K562 (cell line): ENCODE results near the gene DENND6B. TPM values are rescaled to one million over a fixed set of nuclear protein-coding genes. Genes with fewer than 3 reads are reported as not detected.
A peak's percentile ranks its signal among the peaks of the same experiment; 100 is the strongest.

ENCODE experiments used
- ARID3B ChIP-seq: fragments of 250-450 bp; sonication (Bioruptor Pico); IDR thresholded peaks from 2 replicates; pipeline ENCODE4 v1.4.0; 2020; ENCODE audit warnings: borderline replicate concordance
- BRF1 ChIP-seq: IDR thresholded peaks from 3 replicates; pipeline ENCODE4 v1.6.1; 2011; ENCODE audit warnings: borderline replicate concordance, mild to moderate bottlenecking; ENCODE audit not compliant: insufficient read length; ENCODE audit errors: extremely low read depth
- CC2D1A ChIP-seq: fragments of 450-650 bp; IDR thresholded peaks from 2 replicates; pipeline ENCODE4 v1.6.1; 2017; ENCODE audit warnings: mild to moderate bottlenecking
- IFI16 ChIP-seq: fragments of 250-450 bp; sonication (Bioruptor Pico); IDR thresholded peaks from 2 replicates; pipeline ENCODE4 v2.1.2; 2022; ENCODE audit warnings: mild to moderate bottlenecking, inconsistent platforms
- KLF16 ChIP-seq: IDR thresholded peaks from 2 replicates; pipeline ENCODE4 v1.6.1; 2016; ENCODE audit warnings: antibody characterized with exemption
- MAFF ChIP-seq: IDR thresholded peaks from 2 replicates; pipeline ENCODE4 v1.6.1; 2012; ENCODE audit warnings: low read length, improper control_type of control experiment
- NRF1 ChIP-seq, 2 experiments: fragments of 450-650 bp; IDR thresholded peaks in 1 of 2; conservative IDR thresholded peaks in 1 of 2; 2 replicates each; pipeline ENCODE4 v1.6.1; 2014; ENCODE audit warnings: mild to moderate bottlenecking in 2 of 2
- POLR2H ChIP-seq: IDR thresholded peaks from 2 replicates; pipeline ENCODE4 v1.6.1; 2016; ENCODE audit warnings: missing genetic modification characterization, low read depth, mild to moderate bottlenecking, control low read depth, missing compliant biosample characterization, moderate library complexity
- SMAD4 ChIP-seq: fragments of 250-450 bp; sonication (Bioruptor Pico); conservative IDR thresholded peaks from 2 replicates; pipeline ENCODE4 v1.8.0; 2021; ENCODE audit warnings: inconsistent platforms, mild to moderate bottlenecking, moderate library complexity
- SMARCA5 ChIP-seq: fragments of 450-650 bp; IDR thresholded peaks from 2 replicates; pipeline ENCODE4 v1.6.1; 2016
- TFAP4 ChIP-seq: sonication (generic); formaldehyde crosslinking; IDR thresholded peaks from 2 replicates; pipeline ENCODE4 v1.8.0; 2022; ENCODE audit warnings: missing genetic modification reagents, mild to moderate bottlenecking, moderate library complexity, borderline replicate concordance
- VEZF1 ChIP-seq: fragments of 200-800 bp; sonication (Bioruptor generic); IDR thresholded peaks from 2 replicates; pipeline ENCODE4 v1.6.1; 2017; ENCODE audit warnings: missing genetic modification characterization, missing compliant biosample characterization
- ZNF124 ChIP-seq: sonication (generic); formaldehyde crosslinking; IDR thresholded peaks from 2 replicates; pipeline ENCODE4 v1.8.1; 2022; ENCODE audit warnings: missing genetic modification reagents
- ZNF224 ChIP-seq: sonication (generic); formaldehyde crosslinking; IDR thresholded peaks from 2 replicates; pipeline ENCODE4 v1.8.0; 2022; ENCODE audit warnings: mild to moderate bottlenecking, missing genetic modification reagents
- ZNF41 ChIP-seq: fragments of 250-450 bp; sonication (Bioruptor Pico); conservative IDR thresholded peaks from 2 replicates; pipeline ENCODE4 v1.4.0; 2020; ENCODE audit warnings: mild to moderate bottlenecking
- polyA plus RNA-seq, 8 experiments: library from polyadenylated mRNA; depleted of rRNA in 4 of 8; stranded (reverse) in 5 of 8; unstranded in 3 of 8; fragments of >200 nt; fragmentation: Nextera tagmentation in 2 of 8; fragmentation: Illumina TruSeq in 1 of 8; extraction: Ambion mirVana in 2 of 8; extraction: Trizol in 1 of 8; gene quantifications; 2 replicates each; pipeline versions ENCODE4 v1.2.1 to v1.2.3, GENCODE V29; 2011 to 2014; ENCODE audit warnings: inconsistent platforms in 1 of 8, missing spikeins in 1 of 8
- total RNA-seq, 7 experiments: library from RNA; depleted of rRNA in 6 of 7; stranded (reverse); fragments of >200 nt in 6 of 7; fragmentation: Illumina TruSeq in 2 of 7; extraction: Trizol in 2 of 7; gene quantifications; 2 replicates each; pipeline versions ENCODE4 v1.2.1 to v1.2.3, GENCODE V29; 2011 to 2021; ENCODE audit warnings: low replicate concordance in 1 of 7
- TF ChIP-seq, protein P1 (sequence below), 2 experiments: fragments of 450-650 bp; formaldehyde crosslinking in 1 of 2; IDR thresholded peaks; 2 replicates each; pipeline versions ENCODE4 v1.4.0 to v1.6.1; 2014 to 2020; ENCODE audit warnings: mild to moderate bottlenecking in 2 of 2, borderline replicate concordance in 1 of 2, low read depth in 1 of 2

DENND6B gene
- total and polyA plus RNA-seq, 9 of the 15 experiments (the other 6 are each of a cell fraction or from before 2014, with no cell fraction given): 0.07 to 3.7 (median 1.5) TPM

GRCh38 chr22:50261615-50262459, 65.0 kb downstream of the DENND6B start, which contains the start of gene MAPK12 (continued):
- TF ChIP-seq, protein P1, sequence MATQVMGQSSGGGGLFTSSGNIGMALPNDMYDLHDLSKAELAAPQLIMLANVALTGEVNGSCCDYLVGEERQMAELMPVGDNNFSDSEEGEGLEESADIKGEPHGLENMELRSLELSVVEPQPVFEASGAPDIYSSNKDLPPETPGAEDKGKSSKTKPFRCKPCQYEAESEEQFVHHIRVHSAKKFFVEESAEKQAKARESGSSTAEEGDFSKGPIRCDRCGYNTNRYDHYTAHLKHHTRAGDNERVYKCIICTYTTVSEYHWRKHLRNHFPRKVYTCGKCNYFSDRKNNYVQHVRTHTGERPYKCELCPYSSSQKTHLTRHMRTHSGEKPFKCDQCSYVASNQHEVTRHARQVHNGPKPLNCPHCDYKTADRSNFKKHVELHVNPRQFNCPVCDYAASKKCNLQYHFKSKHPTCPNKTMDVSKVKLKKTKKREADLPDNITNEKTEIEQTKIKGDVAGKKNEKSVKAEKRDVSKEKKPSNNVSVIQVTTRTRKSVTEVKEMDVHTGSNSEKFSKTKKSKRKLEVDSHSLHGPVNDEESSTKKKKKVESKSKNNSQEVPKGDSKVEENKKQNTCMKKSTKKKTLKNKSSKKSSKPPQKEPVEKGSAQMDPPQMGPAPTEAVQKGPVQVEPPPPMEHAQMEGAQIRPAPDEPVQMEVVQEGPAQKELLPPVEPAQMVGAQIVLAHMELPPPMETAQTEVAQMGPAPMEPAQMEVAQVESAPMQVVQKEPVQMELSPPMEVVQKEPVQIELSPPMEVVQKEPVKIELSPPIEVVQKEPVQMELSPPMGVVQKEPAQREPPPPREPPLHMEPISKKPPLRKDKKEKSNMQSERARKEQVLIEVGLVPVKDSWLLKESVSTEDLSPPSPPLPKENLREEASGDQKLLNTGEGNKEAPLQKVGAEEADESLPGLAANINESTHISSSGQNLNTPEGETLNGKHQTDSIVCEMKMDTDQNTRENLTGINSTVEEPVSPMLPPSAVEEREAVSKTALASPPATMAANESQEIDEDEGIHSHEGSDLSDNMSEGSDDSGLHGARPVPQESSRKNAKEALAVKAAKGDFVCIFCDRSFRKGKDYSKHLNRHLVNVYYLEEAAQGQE (IDR thresholded peaks at IDR 0.05; ENCODE audit: borderline replicate concordance): no peak
- TF ChIP-seq, protein P1 (CRISPR knock-in tag; IDR thresholded peaks at IDR 0.05; ENCODE audit: low read depth): no peak
- no peak for TF ChIP-seq SMARCA5
- peak; percentile 77 for TF ChIP-seq VEZF1 (CRISPR knock-in tag)
- TF ChIP-seq TFAP4 (CRISPR knock-in tag): no peak
- no peak for TF ChIP-seq ZNF124 (CRISPR knock-in tag)
- TF ChIP-seq SMAD4 (CRISPR knock-in tag): peak; percentile 10; the same call in 1 of the 2 replicates
- TF ChIP-seq ARID3B: no peak
- no peak for TF ChIP-seq ZNF224 (CRISPR knock-in tag)
- no peak for TF ChIP-seq IFI16
- no peak for TF ChIP-seq BRF1
- TF ChIP-seq MAFF: no peak
- no peak for TF ChIP-seq CC2D1A
- TF ChIP-seq ZNF41 (CRISPR knock-in tag): no peak
- TF ChIP-seq NRF1 (conservative IDR thresholded peaks at IDR 0.05 in 1 of 2, IDR thresholded peaks at IDR 0.05 in 1 of 2): no peak
- no peak for TF ChIP-seq KLF16
- no peak for TF ChIP-seq POLR2H (tag)
